Sigmoid colon (tissue), 7 donors: ENCODE data around the gene ZRANB3. TPM values are rescaled to one million over a fixed set of nuclear protein-coding genes. Genes with fewer than 3 reads are reported as not detected.
"Not testable (repeated sequence)": the region's sequence is repeated elsewhere in the genome, so short reads cannot be mapped to it uniquely, and the experiment has no call there.

Experiments used
- DNase-seq: peaks from one replicate; pipeline ENCODE4 v3.0.0-alpha.2; 2019
- H3K27ac ChIP-seq, 4 donors: fragments of 200-600 bp; sonication (generic); one replicate each; pipeline ENCODE4 v1.5.1; 2016 to 2019; ENCODE audit warnings: mild to moderate bottlenecking in 1 of 4
- H3K27me3 ChIP-seq, 3 donors: fragments of 200-600 bp; sonication (generic); one replicate each; pipeline ENCODE4 v1.5.1; 2019; ENCODE audit warnings: mild to moderate bottlenecking in 1 of 3
- H3K36me3 ChIP-seq, 4 donors: fragments of 200-600 bp; sonication (generic); one replicate each; pipeline ENCODE4 v1.5.1; 2016 to 2019
- H3K4me1 ChIP-seq, 4 donors: fragments of 200-600 bp; sonication (generic); one replicate each; pipeline ENCODE4 v1.5.1; 2017 to 2019
- H3K4me3 ChIP-seq, 4 donors: fragments of 200-600 bp; sonication (generic); one replicate each; pipeline ENCODE4 v1.5.1; 2017 to 2019; ENCODE audit warnings: mild to moderate bottlenecking in 2 of 4, moderate library complexity in 1 of 4
- H3K9me3 ChIP-seq, 4 donors: fragments of 200-600 bp in 3 of 4; sonication (generic) in 3 of 4; one replicate each; pipeline versions ENCODE4 v1.5.1 to v1.6.1; 2013 to 2019
- EP300 ChIP-seq, 4 donors: sonication (generic); formaldehyde crosslinking; IDR thresholded peaks; one replicate each; pipeline ENCODE4 v1.6.1; 2017; ENCODE audit warnings: antibody characterized with exemption in 4 of 4
- POLR2A ChIP-seq, 2 donors: fragments of 450-650 bp; IDR thresholded peaks; one replicate each; pipeline ENCODE4 v1.6.1; 2016; ENCODE audit warnings: antibody characterized with exemption in 2 of 2, mild to moderate bottlenecking in 2 of 2, moderate library complexity in 2 of 2
- POLR2AphosphoS5 ChIP-seq, 4 donors: sonication (generic); formaldehyde crosslinking; IDR thresholded peaks; one replicate each; pipeline ENCODE4 v1.6.1; 2017; ENCODE audit warnings: antibody characterized with exemption in 4 of 4
- WGBS, 2 donors: extraction: QIAGEN DNeasy Blood & Tissue Kit; methylation state at CpG; one replicate each; pipeline ENCODE4 v1.1.7; 2013; 5-methylcytosine and 5-hydroxymethylcytosine counted together
- intact Hi-C: fragments of 100-400 bp; cut with DNase I; formaldehyde crosslinking; loops from one replicate; pipeline ENCODE4 v1.15.1; 2023
- polyA plus RNA-seq, 3 donors: library from polyadenylated mRNA; stranded (reverse); fragments of 200-250 nt; gene quantifications; one replicate each; pipeline ENCODE4 v1.2.3, GENCODE V29; 2013
- total RNA-seq, 4 donors: library from RNA; depleted of rRNA; stranded (reverse); fragments of >200 nt; gene quantifications; one replicate each; pipeline ENCODE4 v1.1.0, GENCODE V29; 2016
- TF ChIP-seq, protein P1 (sequence below), 4 experiments: fragments of 450-650 bp in 3 of 4; fragments of 200-600 bp in 1 of 4; IDR thresholded peaks; one replicate each; pipeline ENCODE4 v1.5.1; 2016 to 2019; ENCODE audit warnings: antibody characterized with exemption in 4 of 4, mild to moderate bottlenecking in 3 of 4, moderate library complexity in 2 of 4
- donor health status: healthy with polysubstance abuse.
- donor health status: Bipolar disorder and iron deficiency.
- donor health status: healthy.

Gene ZRANB3
- total and polyA plus RNA-seq, 7 donors = 1.2 to 7.2 (median 3.1) TPM

DNA sequence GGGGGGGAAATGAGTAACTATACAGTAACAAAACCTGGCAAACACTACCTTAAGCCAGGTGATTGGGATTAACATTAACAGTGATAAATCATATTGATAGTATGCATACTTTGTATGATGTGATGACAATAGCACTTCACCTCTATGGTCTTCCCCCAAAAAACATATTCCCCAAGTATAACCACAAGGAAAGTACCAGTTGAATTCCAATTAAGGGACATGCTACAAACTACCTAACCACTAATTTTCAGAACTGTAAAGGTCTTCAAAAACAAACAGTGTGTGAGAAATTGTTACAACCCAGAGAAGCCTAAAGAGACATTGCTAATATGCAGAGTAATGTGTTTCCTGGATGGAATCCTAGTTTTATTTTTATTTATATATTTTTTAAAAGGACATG is 152.4 kb downstream of the ZRANB3 start:
- Histone ChIP-seq H3K4me1 (no peaks in the 10 kb centered on the region), H3K36me3 (no peaks in the 10 kb centered on the region), H3K27me3 (no peaks in the 10 kb centered on the region), H3K9me3 (peaks cover 5 to 19% (median 11%) of the 10 kb centered on the region in 4 donors), H3K4me3 (no peak overlapping the region), H3K27ac (no peak overlapping the region)
- no peak for DNase-seq
- TF ChIP-seq POLR2A (IDR thresholded peaks at IDR 0.05) (no peak), POLR2AphosphoS5 (IDR thresholded peaks at IDR 0.05) (no peak), EP300 (IDR thresholded peaks at IDR 0.05) (no peak)
- TF ChIP-seq, protein P1, sequence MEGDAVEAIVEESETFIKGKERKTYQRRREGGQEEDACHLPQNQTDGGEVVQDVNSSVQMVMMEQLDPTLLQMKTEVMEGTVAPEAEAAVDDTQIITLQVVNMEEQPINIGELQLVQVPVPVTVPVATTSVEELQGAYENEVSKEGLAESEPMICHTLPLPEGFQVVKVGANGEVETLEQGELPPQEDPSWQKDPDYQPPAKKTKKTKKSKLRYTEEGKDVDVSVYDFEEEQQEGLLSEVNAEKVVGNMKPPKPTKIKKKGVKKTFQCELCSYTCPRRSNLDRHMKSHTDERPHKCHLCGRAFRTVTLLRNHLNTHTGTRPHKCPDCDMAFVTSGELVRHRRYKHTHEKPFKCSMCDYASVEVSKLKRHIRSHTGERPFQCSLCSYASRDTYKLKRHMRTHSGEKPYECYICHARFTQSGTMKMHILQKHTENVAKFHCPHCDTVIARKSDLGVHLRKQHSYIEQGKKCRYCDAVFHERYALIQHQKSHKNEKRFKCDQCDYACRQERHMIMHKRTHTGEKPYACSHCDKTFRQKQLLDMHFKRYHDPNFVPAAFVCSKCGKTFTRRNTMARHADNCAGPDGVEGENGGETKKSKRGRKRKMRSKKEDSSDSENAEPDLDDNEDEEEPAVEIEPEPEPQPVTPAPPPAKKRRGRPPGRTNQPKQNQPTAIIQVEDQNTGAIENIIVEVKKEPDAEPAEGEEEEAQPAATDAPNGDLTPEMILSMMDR (IDR thresholded peaks at IDR 0.05) = no peak
- intact Hi-C loops = no loop called here

DNA sequence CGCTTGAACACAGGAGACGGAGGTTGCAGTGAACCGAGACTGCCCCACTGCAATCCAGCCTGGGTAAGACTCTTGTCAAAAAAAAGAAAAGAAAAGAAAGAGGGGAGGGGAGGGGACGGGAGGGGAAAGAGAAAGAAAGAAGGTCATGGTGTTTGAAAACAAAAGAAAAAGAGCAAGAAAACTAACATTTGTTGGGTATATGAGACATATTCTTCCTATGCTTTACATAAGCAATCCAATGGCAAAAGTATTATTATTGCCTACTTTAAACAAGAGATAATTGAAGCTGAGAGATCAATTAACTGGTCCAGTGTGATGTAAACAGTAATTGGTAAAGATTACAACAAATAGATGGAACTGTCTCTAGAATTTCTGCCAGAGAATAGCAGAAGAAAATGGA is 157.3 kb downstream of the ZRANB3 start:
- Histone ChIP-seq H3K9me3 (peaks cover 0 to 3% (median 0%) of the 10 kb centered on the region in 4 donors), H3K4me1 (no peaks in the 10 kb centered on the region), H3K27me3 (no peaks in the 10 kb centered on the region), H3K36me3 (no peaks in the 10 kb centered on the region), H3K4me3 (no peak overlapping the region), H3K27ac (no peak overlapping the region)
- 86 to 94% methylated on average over 4 of the region's 4 CpGs for WGBS, 2 donors
- intact Hi-C loops = no loop called here
- TF ChIP-seq, protein P1 (IDR thresholded peaks at IDR 0.05) = no peak
- TF ChIP-seq POLR2AphosphoS5 (IDR thresholded peaks at IDR 0.05) (no peak), EP300 (IDR thresholded peaks at IDR 0.05) (no peak), POLR2A (IDR thresholded peaks at IDR 0.05) (no peak)
- no peak for DNase-seq

DNA sequence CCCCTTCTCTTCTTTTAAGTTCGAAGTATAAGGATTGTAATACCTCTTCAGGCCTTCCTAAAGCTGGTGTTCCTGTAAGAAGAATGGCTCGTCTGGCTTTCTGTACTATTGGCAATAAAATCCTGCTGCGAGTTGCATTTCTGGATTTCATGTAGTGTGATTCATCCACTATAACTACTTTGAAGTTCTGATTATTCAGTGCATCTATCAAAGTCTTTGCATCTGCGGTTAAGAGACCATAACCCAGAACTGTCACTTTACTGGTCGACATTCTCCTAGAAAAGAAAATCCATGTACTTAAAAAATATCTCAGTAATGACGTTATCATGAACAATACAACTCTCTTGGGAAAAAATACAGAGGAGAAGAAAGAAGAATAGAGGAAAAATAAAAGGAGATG is 181.1 kb downstream of the ZRANB3 start:
- peaks cover 0 to 23% (median 0%) of the 10 kb centered on the region in 4 donors for H3K36me3 ChIP-seq
- H3K4me1 ChIP-seq = no peaks in the 10 kb centered on the region
- H3K9me3 ChIP-seq = peaks cover 0 to 15% (median 9%) of the 10 kb centered on the region in 4 donors
- H3K27ac ChIP-seq = no peak overlapping the region
- no peak for DNase-seq
- H3K27me3 ChIP-seq = no peaks in the 10 kb centered on the region
- TF ChIP-seq EP300 (IDR thresholded peaks at IDR 0.05) = no peak
- TF ChIP-seq, protein P1 (IDR thresholded peaks at IDR 0.05) = no peak
- no peak for TF ChIP-seq POLR2AphosphoS5 (IDR thresholded peaks at IDR 0.05)
- no peak for TF ChIP-seq POLR2A (IDR thresholded peaks at IDR 0.05)
- WGBS, 2 donors = 97% methylated on average over 6 of the region's 6 CpGs
- no peak overlapping the region for H3K4me3 ChIP-seq
- intact Hi-C loops = no loop called here

DNA sequence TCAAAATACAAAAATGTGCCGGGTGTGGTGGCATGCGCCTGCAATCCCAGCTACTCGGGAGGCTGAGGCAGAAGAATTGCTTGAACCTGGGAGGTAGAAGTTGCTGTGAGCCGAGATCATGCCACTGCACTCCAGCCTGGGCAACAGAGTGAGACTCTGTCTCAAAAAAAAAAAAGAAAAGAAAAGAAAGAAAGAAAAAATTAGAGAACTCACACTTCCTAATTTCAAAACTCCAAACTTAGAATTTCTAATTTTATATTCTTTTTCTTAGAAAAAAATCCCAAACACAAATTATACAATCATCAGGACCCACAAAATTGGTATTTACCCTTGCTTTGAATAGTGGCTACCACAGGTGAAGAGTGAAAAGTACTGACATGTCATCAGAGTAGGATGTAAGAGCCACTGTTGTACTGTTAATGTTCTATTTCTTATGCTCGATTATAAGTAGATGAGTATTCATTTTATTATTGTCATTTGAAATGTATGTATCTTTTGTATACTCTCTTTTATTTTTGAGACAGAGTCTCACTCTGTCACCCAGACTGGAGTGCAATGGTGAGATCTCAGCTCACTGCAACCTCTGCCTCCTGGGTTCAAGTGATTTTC is 182.8 kb downstream of the ZRANB3 start:
- H3K27me3 ChIP-seq, intact Hi-C loops, H3K27ac ChIP-seq, H3K4me3 ChIP-seq, H3K4me1 ChIP-seq, DNase-seq: not testable (repeated sequence)
- Histone ChIP-seq H3K9me3 (peaks cover 0 to 15% (median 9%) of the 10 kb centered on the region in 4 donors), H3K36me3 (peaks cover 0 to 29% (median 0%) of the 10 kb centered on the region in 4 donors)
- WGBS, 2 donors = 96 to 97% methylated on average over 5 of the region's 5 CpGs

- H3K4me1 ChIP-seq = no peaks in the 10 kb centered on the region
- no peak for TF ChIP-seq EP300 (IDR thresholded peaks at IDR 0.05)
- no peak for TF ChIP-seq POLR2A (IDR thresholded peaks at IDR 0.05)
- TF ChIP-seq POLR2AphosphoS5 (IDR thresholded peaks at IDR 0.05) = no peak
- TF ChIP-seq, protein P1 (IDR thresholded peaks at IDR 0.05) = no peak
- no peak for DNase-seq
- no peaks in the 10 kb centered on the region for H3K36me3 ChIP-seq
- no peaks in the 10 kb centered on the region for H3K27me3 ChIP-seq
- H3K4me3 ChIP-seq = no peak overlapping the region
- H3K27ac ChIP-seq = no peak overlapping the region
- H3K9me3 ChIP-seq = peaks cover 0 to 3% (median 0%) of the 10 kb centered on the region in 4 donors
- WGBS, 2 donors = 83 to 92% methylated on average over 3 of the region's 3 CpGs
- intact Hi-C loops = no loop called here
These were observed 193.9 kb downstream of the ZRANB3 start for GRCh38 chr2:135337071-135337470.
